ENCODE results near the gene PARVA. TPM values are rescaled to one million over a fixed set of nuclear protein-coding genes. Genes with fewer than 3 reads are reported as not detected.

PARVA gene
- total and polyA plus RNA-seq, 2 donors (not counting 1 experiment from before 2014, with no cell fraction given), result 27.7 to 195 TPM

DNA sequence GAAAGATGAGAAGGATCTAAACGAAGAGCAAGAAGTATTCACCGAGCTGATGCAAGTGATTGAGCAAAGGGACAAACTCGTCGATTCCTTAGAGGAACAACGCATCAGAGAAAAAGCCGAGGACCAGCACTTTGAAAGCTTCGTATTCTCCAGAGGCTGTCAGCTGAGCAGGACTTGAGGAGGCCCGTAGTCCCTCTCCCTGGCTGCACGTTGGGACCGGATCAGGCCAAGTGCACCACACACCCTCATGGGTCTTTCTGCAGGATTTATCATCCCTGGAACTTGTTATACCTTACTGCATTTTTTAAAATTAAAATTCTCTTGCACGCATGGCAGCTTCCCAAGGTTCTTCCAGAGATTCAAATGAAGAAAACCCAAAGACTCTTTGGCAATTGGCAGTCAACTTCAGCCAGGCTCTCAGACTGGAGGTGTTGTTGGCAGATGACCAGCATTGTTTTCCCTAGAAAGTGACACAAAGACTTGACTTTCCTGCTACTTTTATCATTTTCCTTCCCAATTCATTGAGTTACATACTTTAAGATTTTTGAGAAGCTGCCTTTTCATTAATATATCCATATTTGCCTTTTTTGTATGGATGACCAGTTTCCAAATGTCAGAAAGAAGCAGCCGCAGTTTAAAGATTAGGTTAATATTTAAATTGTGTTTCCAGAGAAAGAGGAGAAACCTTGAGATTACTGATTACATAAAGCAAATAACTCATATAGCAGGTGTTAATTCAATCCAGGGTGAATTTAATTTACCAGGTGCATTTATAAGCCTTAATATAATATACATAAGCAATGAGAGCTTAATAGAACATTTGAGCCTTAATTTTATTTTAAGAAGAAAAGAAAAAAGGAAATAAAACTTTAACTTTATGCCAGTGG, 18.8 kb upstream of the PARVA start:
- DNase-seq (ENCODE audit: low read depth in 2 of 2), result no peak
- no peak for TF ChIP-seq EZH2 (IDR thresholded peaks at IDR 0.05; ENCODE audit: low read length, missing control alignments)
- TF ChIP-seq, protein P1, sequence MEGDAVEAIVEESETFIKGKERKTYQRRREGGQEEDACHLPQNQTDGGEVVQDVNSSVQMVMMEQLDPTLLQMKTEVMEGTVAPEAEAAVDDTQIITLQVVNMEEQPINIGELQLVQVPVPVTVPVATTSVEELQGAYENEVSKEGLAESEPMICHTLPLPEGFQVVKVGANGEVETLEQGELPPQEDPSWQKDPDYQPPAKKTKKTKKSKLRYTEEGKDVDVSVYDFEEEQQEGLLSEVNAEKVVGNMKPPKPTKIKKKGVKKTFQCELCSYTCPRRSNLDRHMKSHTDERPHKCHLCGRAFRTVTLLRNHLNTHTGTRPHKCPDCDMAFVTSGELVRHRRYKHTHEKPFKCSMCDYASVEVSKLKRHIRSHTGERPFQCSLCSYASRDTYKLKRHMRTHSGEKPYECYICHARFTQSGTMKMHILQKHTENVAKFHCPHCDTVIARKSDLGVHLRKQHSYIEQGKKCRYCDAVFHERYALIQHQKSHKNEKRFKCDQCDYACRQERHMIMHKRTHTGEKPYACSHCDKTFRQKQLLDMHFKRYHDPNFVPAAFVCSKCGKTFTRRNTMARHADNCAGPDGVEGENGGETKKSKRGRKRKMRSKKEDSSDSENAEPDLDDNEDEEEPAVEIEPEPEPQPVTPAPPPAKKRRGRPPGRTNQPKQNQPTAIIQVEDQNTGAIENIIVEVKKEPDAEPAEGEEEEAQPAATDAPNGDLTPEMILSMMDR (conservative IDR thresholded peaks at IDR 0.05 in 1 of 2, IDR thresholded peaks at IDR 0.05 in 1 of 2; ENCODE audit: low read depth in 1 of 2, low read length in 2 of 2), result no peak

DNA sequence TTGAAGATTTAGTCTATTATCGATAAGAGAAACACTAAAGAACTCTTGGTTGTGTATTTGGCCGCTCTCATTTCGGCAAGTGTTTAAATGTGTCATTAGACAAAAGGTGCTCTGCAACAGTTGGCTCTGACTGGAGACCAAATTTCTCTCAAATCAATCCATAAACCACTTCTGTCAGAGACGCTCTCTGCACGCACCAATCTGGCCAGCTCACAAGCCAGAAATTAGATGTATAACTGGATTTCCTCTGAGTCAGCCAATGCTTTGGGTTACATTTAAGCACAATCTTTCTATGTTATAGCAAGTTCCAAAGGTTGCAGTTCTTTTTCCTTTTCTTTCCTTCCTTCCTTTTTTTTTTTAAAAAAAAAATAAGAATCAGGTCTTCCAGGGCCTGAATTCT, 17.6 kb upstream of the PARVA start:
- no peaks in the 10 kb centered on the region for H3K36me3 ChIP-seq (ENCODE audit: control insufficient read depth, insufficient read depth, low read length)
- TF ChIP-seq, protein P1 (conservative IDR thresholded peaks at IDR 0.05 in 1 of 2, IDR thresholded peaks at IDR 0.05 in 1 of 2; ENCODE audit: low read depth in 1 of 2, low read length in 2 of 2), result no peak
- TF ChIP-seq EZH2 (IDR thresholded peaks at IDR 0.05; ENCODE audit: low read length, missing control alignments), result no peak
- no peak overlapping the region for H3K27ac ChIP-seq (ENCODE audit: insufficient read depth, low read length)
- no peaks in the 10 kb centered on the region for H3K9me3 ChIP-seq (ENCODE audit: control insufficient read depth, insufficient read depth, low read depth, low read length)
- no peaks in the 10 kb centered on the region for H4K20me1 ChIP-seq (ENCODE audit: control insufficient read depth, extremely low read depth, insufficient read depth, low read length)
- H3K27me3 ChIP-seq (ENCODE audit: control insufficient read depth, insufficient read depth, low read length), result no peaks in the 10 kb centered on the region
- H3K9ac ChIP-seq (ENCODE audit: insufficient read depth, low read length), result no peak overlapping the region
- H3K4me2 ChIP-seq (ENCODE audit: extremely low read depth, insufficient read depth, low read length), result no peak overlapping the region
- H2AFZ ChIP-seq (ENCODE audit: low read length), result no peak overlapping the region
- H3K4me3 ChIP-seq (replicated peaks in 1 of 4; ENCODE audit: control extremely low read depth in 1 of 4, insufficient read depth in 1 of 4, low read depth in 3 of 4, low read length in 4 of 4), result no peak overlapping the region
- H3K4me1 ChIP-seq (ENCODE audit: control insufficient read depth, extremely low read depth, insufficient read depth, low read length), result no peaks in the 10 kb centered on the region
- peak; percentile 29 to 69 for DNase-seq (ENCODE audit: low read depth in 2 of 2)
- H3K79me2 ChIP-seq (ENCODE audit: control insufficient read depth, insufficient read depth, low read length), result no peaks in the 10 kb centered on the region

More for the DNA sequence above, 18.8 kb upstream of the PARVA start:
- Histone ChIP-seq H3K9me3 (ENCODE audit: control insufficient read depth, insufficient read depth, low read depth, low read length) (no peaks in the 10 kb centered on the region), H4K20me1 (ENCODE audit: control insufficient read depth, extremely low read depth, insufficient read depth, low read length) (no peaks in the 10 kb centered on the region), H2AFZ (ENCODE audit: low read length) (no peak overlapping the region), H3K79me2 (ENCODE audit: control insufficient read depth, insufficient read depth, low read length) (no peaks in the 10 kb centered on the region), H3K27me3 (ENCODE audit: control insufficient read depth, insufficient read depth, low read length) (no peaks in the 10 kb centered on the region), H3K4me1 (ENCODE audit: control insufficient read depth, extremely low read depth, insufficient read depth, low read length) (no peaks in the 10 kb centered on the region), H3K4me3 (replicated peaks in 1 of 4; ENCODE audit: control extremely low read depth in 1 of 4, insufficient read depth in 1 of 4, low read depth in 3 of 4, low read length in 4 of 4) (no peak overlapping the region), H3K36me3 (ENCODE audit: control insufficient read depth, insufficient read depth, low read length) (no peaks in the 10 kb centered on the region), H3K4me2 (ENCODE audit: extremely low read depth, insufficient read depth, low read length) (no peak overlapping the region), H3K27ac (ENCODE audit: insufficient read depth, low read length) (no peak overlapping the region), H3K9ac (ENCODE audit: insufficient read depth, low read length) (no peak overlapping the region)

DNA sequence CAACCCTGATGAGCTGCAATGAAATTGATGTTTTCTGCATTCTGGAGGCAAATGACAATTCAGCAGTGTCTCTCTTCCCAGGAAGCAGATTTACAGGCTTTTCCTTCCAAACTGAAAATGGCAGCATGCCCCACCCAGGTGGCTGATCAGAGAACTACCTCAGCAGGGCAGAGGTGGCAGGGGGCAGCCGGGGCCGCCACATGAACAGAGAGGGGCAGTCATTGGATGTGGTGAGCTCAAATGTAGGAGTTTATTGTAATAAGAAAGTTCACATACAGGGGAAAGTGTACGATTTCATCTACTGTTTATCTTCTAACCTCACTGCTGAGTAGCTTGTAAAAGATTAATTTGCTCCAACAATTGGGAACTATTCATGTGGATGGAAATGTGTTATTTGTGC, 15.7 kb upstream of the PARVA start:
- H3K27me3 ChIP-seq (ENCODE audit: control insufficient read depth, insufficient read depth, low read length), result no peaks in the 10 kb centered on the region
- TF ChIP-seq, protein P1 (conservative IDR thresholded peaks at IDR 0.05 in 1 of 2, IDR thresholded peaks at IDR 0.05 in 1 of 2; ENCODE audit: low read depth in 1 of 2, low read length in 2 of 2), result no peak
- TF ChIP-seq EZH2 (IDR thresholded peaks at IDR 0.05; ENCODE audit: low read length, missing control alignments), result no peak
- H3K9me3 ChIP-seq (ENCODE audit: control insufficient read depth, insufficient read depth, low read depth, low read length), result no peaks in the 10 kb centered on the region
- DNase-seq (ENCODE audit: low read depth in 2 of 2), result peak in 1 of 2 donors; percentile 19
- no peak overlapping the region for H3K9ac ChIP-seq (ENCODE audit: insufficient read depth, low read length)
- H3K4me1 ChIP-seq (ENCODE audit: control insufficient read depth, extremely low read depth, insufficient read depth, low read length), result no peaks in the 10 kb centered on the region
- H2AFZ ChIP-seq (ENCODE audit: low read length), result no peak overlapping the region
- H3K36me3 ChIP-seq (ENCODE audit: control insufficient read depth, insufficient read depth, low read length), result no peaks in the 10 kb centered on the region
- H3K4me2 ChIP-seq (ENCODE audit: extremely low read depth, insufficient read depth, low read length), result no peak overlapping the region
- H4K20me1 ChIP-seq (ENCODE audit: control insufficient read depth, extremely low read depth, insufficient read depth, low read length), result no peaks in the 10 kb centered on the region
- H3K4me3 ChIP-seq (replicated peaks in 1 of 4; ENCODE audit: control extremely low read depth in 1 of 4, insufficient read depth in 1 of 4, low read depth in 3 of 4, low read length in 4 of 4), result no peak overlapping the region
- H3K27ac ChIP-seq (ENCODE audit: insufficient read depth, low read length), result no peak overlapping the region
- H3K79me2 ChIP-seq (ENCODE audit: control insufficient read depth, insufficient read depth, low read length), result no peaks in the 10 kb centered on the region
